Subcutaneous abdominal adipose tissue (tissue), 5 donors: ENCODE results near the gene CRYBB2.
"Not testable (repeated sequence)": the region's sequence is repeated elsewhere in the genome, so short reads cannot be mapped to it uniquely, and the experiment has no call there.

Experiments
- H3K27ac ChIP-seq: one replicate; pipeline ENCODE4 v1.7.0; 2013; ENCODE audit warnings: low read depth, mild to moderate bottlenecking, inconsistent platforms, low read length, moderate library complexity
- H3K27me3 ChIP-seq, 5 donors: one replicate each; pipeline ENCODE4 v1.7.0; 2013; ENCODE audit warnings: low read length in 5 of 5, inconsistent platforms in 1 of 5; ENCODE audit not compliant: control insufficient read depth in 5 of 5, insufficient read depth in 4 of 5
- H3K36me3 ChIP-seq, 5 donors: one replicate each; pipeline ENCODE4 v1.7.0; 2013; ENCODE audit warnings: low read length in 5 of 5; ENCODE audit not compliant: control insufficient read depth in 5 of 5, insufficient read depth in 5 of 5
- H3K4me1 ChIP-seq, 5 donors: one replicate each; pipeline ENCODE4 v1.7.0; 2013; ENCODE audit warnings: low read length in 5 of 5, mild to moderate bottlenecking in 3 of 5, moderate library complexity in 1 of 5; ENCODE audit not compliant: control insufficient read depth in 5 of 5, insufficient read depth in 5 of 5
- H3K4me3 ChIP-seq, 5 donors: one replicate each; pipeline ENCODE4 v1.7.0; 2013; ENCODE audit warnings: low read length in 5 of 5, low read depth in 1 of 5
- H3K9ac ChIP-seq, 5 donors: one replicate each; pipeline ENCODE4 v1.7.0; 2013; ENCODE audit warnings: low read length in 5 of 5, mild to moderate bottlenecking in 4 of 5, moderate library complexity in 3 of 5
- H3K9me3 ChIP-seq, 5 donors: one replicate each; pipeline ENCODE4 v1.7.0; 2013; ENCODE audit warnings: low read length in 5 of 5; ENCODE audit not compliant: control insufficient read depth in 5 of 5
- donor health status: healthy.
- donor health status: healthy.
- donor health status: healthy.
- donor health status: healthy.
- donor health status: healthy.

Gene CRYBB2

DNA sequence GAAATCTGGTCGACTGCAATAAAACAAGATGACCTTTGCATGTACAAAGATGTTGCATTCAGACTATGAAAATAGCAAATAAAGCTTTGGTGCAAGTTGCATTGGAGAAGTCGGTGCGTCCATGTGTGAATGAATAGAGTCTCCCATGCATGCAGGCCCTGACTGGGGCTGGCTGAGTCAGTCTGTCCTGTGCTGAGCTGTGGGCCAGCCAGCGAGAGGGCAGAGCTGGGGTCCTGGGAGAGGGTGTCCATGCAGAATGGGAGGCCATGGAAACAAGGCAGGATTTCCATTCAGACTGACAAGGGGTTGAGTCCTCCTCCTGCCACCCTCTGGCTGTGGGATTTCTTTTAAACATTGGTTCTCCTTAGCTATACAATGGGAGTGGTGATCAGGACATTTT is 22.1 kb upstream of the CRYBB2 start:
- Histone ChIP-seq H3K27ac (no peak overlapping the region), H3K9ac (no peak overlapping the region), H3K4me3 (no peak overlapping the region), H3K36me3 (peaks cover 0 to 32% (median 20%) of the 10 kb centered on the region in 5 donors), H3K9me3 (no peaks in the 10 kb centered on the region), H3K4me1 (peaks cover 0 to 4% (median 0%) of the 10 kb centered on the region in 5 donors), H3K27me3 (no peaks in the 10 kb centered on the region)

DNA sequence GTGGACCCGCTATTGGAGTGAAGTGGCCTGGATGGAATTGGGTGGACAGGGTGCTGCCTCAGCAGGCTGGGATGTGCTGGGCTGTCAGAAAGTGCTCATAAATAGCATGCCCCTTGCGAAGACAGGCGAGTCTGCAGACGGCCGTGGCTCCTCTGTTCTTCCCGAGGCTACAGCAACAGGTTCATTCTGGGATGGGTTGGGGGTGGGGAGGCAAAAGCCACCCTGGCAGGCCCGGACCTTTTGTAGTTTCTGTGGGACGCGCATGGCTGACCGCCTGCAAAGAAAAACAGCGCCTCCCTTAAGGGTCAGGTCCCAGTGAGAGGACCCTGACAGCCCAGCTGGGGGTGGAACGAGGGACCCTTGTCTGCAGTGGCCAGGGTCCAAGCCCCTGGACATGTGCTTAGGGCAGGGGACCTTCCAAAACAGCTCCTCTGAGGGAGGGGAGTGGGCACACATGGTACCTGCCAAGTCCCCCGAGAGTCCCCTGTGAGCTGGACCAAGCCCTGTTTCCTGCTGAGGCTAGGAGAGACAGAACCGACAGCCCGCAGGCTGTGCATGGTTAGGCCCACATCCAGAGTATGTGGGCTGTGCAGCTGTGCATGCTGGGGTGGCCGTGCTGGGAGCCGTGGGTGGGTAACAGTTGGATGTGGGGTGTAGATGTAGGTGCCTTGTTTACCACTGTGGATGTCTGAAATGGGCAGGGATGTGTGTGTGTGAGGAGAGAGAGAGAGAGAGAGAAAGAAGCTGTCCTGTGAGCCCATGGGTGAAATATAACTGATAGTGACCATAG is 19.5 kb upstream of the CRYBB2 start, which contains the start of gene CRYBB3:
Gene CRYBB3 (plus strand): TSS at position 128 of the 790 bp plus-strand sequence. CDS start 1,539 bp downstream, outside the sequence.
- H3K27ac ChIP-seq = no peak within 1 kb of the TSS
- H3K9me3 ChIP-seq = no peaks in the 10 kb centered on the region
- no peak within 1 kb of the TSS for H3K9ac ChIP-seq
- no peaks in the 10 kb centered on the region for H3K27me3 ChIP-seq
- H3K4me3 ChIP-seq = no peak within 1 kb of the TSS
- peaks cover 0 to 4% (median 0%) of the 10 kb centered on the region in 5 donors for H3K4me1 ChIP-seq
- peaks cover 0 to 20% (median 14%) of the 10 kb centered on the region in 5 donors for H3K36me3 ChIP-seq

DNA sequence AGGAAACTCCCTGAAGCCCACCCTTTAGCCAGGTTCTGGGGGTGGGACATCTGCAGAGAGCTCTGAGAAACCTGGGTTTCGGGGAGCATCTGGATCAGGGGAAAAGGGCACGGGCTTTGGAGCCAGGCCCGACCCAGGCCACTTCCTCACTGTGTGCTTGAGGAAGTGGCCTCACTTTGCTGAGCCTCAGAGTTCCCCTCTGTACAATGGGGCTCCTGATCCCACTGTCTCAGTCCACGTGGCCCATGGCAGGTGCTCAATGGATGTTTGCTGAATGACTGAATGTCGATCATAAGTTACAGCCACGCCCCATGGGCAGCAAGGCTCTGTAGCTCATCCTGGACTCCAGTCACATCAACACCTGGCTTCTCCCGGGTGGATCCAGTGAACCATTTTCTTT is 18.5 kb upstream of the CRYBB2 start:
- H3K27me3 ChIP-seq = no peaks in the 10 kb centered on the region
- peaks cover 0 to 4% (median 0%) of the 10 kb centered on the region in 5 donors for H3K4me1 ChIP-seq
- peaks cover 0 to 18% (median 13%) of the 10 kb centered on the region in 5 donors for H3K36me3 ChIP-seq
- H3K4me3 ChIP-seq = no peak overlapping the region
- H3K27ac ChIP-seq = no peak overlapping the region
- no peak overlapping the region for H3K9ac ChIP-seq
- H3K9me3 ChIP-seq = no peaks in the 10 kb centered on the region

DNA sequence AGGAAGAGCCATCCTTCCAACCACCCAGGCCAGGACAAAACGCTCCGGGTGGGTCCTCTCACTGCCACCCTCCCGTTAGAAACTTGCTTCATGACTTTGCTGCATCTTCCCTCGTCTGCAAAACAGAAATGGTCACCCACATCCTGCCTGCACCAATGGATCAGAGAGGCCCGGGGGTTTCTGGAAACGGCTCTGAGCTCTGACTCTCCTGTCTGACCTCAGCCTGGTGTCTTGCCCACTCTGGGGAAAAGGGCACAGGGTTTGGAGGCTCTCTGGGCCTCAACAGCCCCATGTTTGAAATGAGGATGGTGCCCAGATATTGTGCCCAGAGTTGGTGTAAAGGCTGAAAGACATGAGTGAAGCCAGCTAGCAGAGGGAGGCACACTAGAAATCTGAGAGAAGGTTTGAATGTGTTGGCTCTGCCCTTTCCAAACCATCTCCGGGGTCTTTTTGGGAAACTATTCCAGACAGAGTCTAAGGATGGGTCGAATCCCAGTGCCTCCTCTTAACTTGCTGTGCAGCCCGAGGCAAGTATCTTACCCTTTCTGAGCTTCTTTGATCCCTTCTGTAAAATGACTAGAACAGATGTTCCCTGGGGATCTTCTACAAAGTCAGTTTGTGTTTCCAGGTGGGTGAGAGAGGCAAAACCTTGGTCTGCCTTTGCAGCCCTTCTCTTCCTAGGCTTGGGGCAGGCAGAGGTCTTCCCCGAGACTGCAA is 17.7 kb upstream of the CRYBB2 start:
- Histone ChIP-seq H3K4me3 (no peak overlapping the region), H3K9me3 (no peaks in the 10 kb centered on the region), H3K36me3 (peaks cover 0 to 14% (median 10%) of the 10 kb centered on the region in 5 donors), H3K4me1 (peaks cover 0 to 4% (median 0%) of the 10 kb centered on the region in 5 donors), H3K9ac (no peak overlapping the region), H3K27me3 (no peaks in the 10 kb centered on the region), H3K27ac (no peak overlapping the region)

DNA sequence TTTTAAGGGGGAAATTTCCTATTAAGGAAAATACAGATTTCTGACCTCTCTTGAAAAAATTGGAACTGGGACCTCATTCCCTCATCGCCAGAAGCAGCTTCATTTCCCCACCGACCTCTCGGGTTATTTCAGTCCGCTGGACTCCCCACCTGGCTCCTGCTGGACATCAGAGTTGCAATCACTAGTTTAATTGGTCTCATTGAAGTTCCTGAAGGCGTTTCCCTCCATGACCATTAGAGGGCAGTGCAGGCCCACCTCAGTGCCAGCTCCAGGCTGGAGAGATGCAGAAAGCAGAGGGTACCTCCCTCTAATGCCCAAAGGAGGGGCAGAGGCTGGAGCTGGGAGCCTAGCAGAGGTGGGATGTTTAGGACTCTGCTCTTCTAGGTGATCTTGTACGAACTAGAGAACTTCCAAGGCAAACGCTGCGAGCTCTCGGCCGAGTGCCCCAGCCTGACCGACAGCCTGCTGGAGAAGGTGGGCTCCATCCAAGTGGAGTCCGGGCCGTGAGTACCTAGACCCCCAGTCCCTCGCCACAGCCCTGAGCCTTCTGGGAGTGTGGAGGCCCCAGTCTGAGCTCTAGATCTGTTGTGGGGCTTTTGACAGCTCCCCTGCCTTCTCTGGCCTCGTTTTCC is 17.0 kb upstream of the CRYBB2 start:
- peaks cover 0 to 11% (median 8%) of the 10 kb centered on the region in 5 donors for H3K36me3 ChIP-seq

DNA sequence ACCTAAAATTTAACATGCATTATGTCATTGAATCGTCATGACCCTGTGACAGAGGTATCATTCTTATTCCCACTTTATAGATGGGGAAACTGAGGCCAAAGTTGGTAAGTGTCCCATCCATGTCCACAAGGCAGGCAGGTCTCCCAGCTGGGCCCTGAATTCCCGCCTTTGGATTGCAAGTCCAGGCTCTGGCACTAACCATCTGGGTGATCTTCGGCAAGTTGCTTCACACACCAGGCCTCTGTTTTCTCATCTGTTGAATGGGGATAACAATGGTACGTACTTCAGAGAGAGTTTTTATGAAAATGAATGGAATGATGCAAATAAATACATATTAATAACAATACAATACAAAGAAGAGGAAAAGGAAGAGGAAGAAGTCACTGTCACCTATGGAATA is 16.4 kb upstream of the CRYBB2 start:
- Histone ChIP-seq H3K4me1 (no peaks in the 10 kb centered on the region), H3K27ac (no peak overlapping the region), H3K9ac (no peak overlapping the region), H3K4me3 (no peak overlapping the region), H3K9me3 (no peaks in the 10 kb centered on the region), H3K36me3 (peaks cover 0 to 11% (median 1%) of the 10 kb centered on the region in 5 donors), H3K27me3 (no peaks in the 10 kb centered on the region)

More for the DNA sequence above, 17.0 kb upstream of the CRYBB2 start:
- H3K9ac ChIP-seq = no peak overlapping the region
- no peaks in the 10 kb centered on the region for H3K27me3 ChIP-seq
- H3K27ac ChIP-seq = no peak overlapping the region
- no peaks in the 10 kb centered on the region for H3K9me3 ChIP-seq
- H3K4me3 ChIP-seq = no peak overlapping the region
- H3K4me1 ChIP-seq = peaks cover 0 to 1% (median 0%) of the 10 kb centered on the region in 5 donors

DNA sequence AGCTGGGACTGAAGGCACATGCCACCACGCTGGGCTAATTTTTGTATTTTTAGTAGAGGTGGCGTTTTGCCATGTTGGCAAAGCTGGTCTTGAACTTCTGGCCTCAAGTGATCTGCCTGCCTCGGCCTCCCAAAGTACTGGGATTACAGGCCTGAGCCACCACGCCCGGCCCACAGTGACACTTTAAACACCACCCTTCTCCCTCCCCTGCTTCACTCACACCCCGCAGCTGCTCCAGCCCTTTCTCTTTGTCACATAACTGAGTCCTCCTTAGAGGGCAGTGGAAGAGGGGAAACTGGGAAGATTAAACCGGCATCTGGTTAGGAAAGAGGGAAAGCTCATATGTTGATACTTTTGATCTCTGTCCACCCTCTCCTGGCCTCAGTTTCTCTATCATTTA is 14.9 kb upstream of the CRYBB2 start:
- not testable (repeated sequence) for H3K27ac ChIP-seq
- H3K36me3 ChIP-seq = peaks cover 0 to 11% (median 0%) of the 10 kb centered on the region in 5 donors

DNA sequence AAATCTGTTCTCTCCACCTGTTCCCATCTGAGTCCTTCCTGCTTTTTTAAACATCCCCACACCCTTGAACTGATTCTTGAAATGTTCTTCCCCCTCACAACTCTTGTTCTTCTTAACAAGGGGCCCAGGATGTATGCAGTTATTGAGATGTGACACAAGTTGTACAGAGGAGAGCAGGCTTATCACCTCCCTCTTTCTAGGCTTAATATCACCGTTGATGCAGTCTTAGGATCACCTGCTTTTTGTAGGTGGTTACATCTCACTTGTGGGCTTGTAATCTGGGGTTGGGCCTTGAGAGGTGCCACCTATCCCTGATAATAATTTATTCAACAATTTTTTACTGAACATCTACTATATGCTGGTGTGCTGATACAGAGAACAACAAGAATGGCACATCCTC is 13.6 kb upstream of the CRYBB2 start:
- Histone ChIP-seq H3K4me3 (no peak overlapping the region), H3K9me3 (no peaks in the 10 kb centered on the region), H3K27ac (no peak overlapping the region), H3K36me3 (peaks cover 0 to 8% (median 0%) of the 10 kb centered on the region in 5 donors), H3K4me1 (no peaks in the 10 kb centered on the region), H3K27me3 (no peaks in the 10 kb centered on the region), H3K9ac (no peak overlapping the region)

More for the DNA sequence above, 14.9 kb upstream of the CRYBB2 start:
- not testable (repeated sequence) for H3K9me3 ChIP-seq, H3K9ac ChIP-seq, H3K27me3 ChIP-seq, H3K4me1 ChIP-seq, H3K4me3 ChIP-seq

DNA sequence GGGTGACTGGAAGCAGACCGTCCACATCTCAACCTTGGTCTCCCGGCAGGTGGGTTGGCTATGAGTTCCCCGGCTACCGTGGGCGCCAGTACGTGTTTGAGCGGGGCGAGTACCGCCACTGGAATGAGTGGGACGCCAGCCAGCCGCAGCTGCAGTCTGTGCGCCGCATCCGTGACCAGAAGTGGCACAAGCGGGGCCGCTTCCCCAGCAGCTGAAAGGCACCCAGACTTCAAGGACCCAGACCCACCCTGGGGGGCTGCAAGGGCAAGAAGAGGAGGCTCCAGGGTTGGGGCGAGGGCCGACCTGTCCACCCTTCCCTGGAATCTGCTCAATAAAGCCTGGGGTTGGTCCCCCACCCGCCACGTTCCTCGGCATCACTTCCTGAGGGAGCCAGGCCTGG is 12.4 kb upstream of the CRYBB2 start:
- H3K4me1 ChIP-seq = no peaks in the 10 kb centered on the region
- no peak overlapping the region for H3K9ac ChIP-seq
- H3K27ac ChIP-seq = no peak overlapping the region
- H3K9me3 ChIP-seq = no peaks in the 10 kb centered on the region
- peaks cover 0 to 3% (median 0%) of the 10 kb centered on the region in 5 donors for H3K36me3 ChIP-seq
- H3K4me3 ChIP-seq = no peak overlapping the region
- no peaks in the 10 kb centered on the region for H3K27me3 ChIP-seq
